DMS53 treated with DMSO at 0.1 percent for 48 hours (cell line): ENCODE data around the gene TNIK.
A peak's percentile ranks its signal among the peaks of the same experiment; 100 is the strongest.

Source experiments
- DNase-seq: peaks from one replicate; lab custom pipeline; 2025; ENCODE audit not compliant: unreplicated experiment; lab: John Stamatoyannopoulos, UW

The TNIK gene

DNA sequence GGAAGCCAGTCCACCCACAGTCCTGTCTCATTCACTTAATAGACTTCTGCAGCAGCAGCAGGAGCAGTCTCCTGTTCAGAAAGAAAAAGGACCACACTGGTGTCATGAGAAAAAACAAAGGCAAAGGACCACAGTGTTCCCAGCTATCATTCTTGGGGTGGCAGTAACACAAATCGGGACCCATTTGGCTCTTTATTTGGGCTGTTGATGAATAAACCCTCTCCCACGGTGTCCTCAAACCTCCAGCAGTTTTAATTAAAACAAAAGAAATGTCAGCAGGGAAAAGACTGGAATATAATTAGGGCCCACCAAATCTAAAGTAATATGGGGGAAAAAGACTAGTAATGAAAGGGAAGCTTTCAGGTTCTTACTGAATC, 223.2 kb downstream of the TNIK start:
- no peak for DNase-seq

- no peak for DNase-seq
Measured at GRCh38 chr3:171236265-171237008, 223.8 kb downstream of the TNIK start.

GRCh38 chr3:171234298-171235010, 225.8 kb downstream of the TNIK start:
- no peak for DNase-seq

DNA sequence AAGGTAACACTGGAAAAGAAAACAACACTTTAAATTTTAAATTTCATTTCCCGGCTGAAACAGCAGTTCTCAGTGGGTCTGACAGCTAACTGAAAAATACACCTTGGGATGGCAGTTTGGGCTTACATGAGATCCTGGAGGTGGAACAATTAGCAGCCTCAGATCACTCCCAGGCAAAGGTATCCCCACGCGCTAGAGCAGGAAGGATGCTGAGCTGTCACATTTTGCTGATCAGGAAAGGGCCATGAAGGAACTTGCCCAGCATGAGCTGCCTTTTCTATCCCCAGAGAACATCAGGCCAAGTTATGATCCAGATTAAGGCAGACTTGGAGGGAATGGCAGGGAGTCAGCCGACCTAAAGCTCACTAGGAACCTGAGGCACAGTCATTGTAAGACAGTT, 228.8 kb downstream of the TNIK start:
- DNase-seq, result no peak

DNA sequence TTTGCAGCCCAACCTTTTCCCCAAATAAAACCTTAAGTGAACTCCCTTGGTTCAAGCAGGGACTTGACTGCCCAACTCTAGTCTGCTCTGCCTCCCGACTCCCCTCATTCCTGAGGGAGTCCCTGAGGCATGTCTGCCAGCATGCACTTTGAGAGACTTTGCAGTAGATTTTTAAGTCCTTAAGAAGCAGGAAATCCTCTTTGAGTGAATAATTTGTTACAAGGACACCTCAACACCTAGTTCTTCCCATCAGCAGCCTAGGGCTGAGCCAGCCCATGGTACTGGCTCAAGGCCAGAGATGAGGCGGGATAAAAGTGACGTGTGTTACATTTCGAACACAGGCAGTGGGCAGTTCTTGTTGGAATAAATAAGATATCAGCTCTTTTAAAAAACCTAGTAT, 229.3 kb downstream of the TNIK start:
- no peak for DNase-seq

DNA sequence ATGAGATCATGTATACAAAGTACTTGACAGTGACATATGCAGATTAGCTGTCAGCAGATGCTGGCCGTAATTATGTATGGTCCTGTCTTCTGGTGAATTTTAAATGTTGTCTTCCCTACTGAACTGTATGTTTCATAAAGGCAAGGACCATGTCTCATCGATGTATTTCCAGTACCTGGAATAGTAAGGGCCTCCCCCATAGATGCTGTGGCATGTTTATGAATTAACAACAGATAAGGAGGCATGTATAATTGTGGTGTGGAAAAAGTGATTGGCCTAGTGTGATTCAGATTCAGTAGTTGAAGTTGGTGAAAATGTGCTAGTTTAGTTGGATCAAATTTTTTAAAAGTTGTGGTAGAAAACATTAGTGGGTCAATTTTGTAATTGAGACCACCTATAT, 231.0 kb downstream of the TNIK start:
- DNase-seq, result no peak

- DNase-seq, result peak; percentile 40
Measured at GRCh38 chr3:171228240-171228639, 232.0 kb downstream of the TNIK start.

DNA sequence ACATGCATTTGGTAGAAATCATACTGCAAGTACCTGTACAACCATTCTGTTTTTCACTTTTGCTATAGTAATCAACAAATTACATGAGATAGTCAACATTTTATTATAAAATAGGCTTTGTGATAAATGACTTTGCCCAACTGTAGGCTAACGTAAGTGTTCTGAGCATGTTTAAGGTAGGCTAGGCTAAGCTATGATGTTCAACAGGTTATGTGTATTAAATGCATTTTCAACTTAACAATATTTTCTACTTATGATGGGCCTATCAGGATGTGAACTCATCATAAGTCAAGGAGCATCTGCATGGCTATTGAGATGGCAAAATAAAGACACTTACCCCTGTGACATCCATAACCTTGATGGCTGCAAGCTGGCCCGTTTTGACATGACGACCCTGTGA, 232.4 kb downstream of the TNIK start:
- DNase-seq, result no peak

GRCh38 chr3:171227359-171227758, 232.8 kb downstream of the TNIK start:
- no peak for DNase-seq

DNA sequence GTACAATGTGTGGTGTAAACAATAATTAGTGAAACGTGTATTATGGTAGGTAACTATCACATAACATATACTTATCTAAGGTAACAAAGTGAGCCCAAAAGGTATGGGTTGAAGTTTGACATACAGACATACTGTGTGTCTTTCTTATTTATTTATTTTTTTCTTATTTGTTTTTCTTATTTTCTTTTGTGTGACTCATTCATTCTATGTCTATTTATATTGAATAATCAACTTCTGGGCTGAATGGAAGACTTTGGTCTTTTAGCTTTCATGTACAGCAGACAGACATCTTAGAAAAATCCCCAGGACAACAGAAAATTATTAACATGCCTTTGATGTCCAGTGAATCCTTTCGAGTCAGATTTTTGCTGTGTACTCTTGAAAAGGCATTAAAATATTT, 233.4 kb downstream of the TNIK start:
- DNase-seq, result peak; percentile 18

GRCh38 chr3:171225708-171226107, 234.5 kb downstream of the TNIK start:
- no peak for DNase-seq

DNA sequence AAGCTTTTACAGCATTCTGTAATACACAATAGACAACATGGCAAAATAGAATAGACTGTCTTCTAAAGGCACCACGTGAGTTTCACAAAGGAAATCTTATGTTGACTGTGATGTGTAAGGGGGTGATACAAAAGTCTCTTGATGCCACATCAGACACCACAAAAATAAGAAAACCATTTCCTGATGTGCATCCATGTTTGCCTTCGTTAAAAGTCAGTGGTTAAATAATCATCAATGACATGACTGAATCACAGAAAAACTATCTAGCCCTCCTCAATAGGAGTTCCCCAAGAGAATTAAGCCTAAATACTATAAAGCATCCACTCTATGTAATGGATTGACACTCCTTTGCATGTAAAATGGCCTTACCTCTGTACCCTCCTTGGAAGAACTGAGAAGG, 235.0 kb downstream of the TNIK start:
- DNase-seq, result no peak

- DNase-seq, result no peak
Measured at GRCh38 chr3:171223396-171223795, 236.8 kb downstream of the TNIK start.

DNA sequence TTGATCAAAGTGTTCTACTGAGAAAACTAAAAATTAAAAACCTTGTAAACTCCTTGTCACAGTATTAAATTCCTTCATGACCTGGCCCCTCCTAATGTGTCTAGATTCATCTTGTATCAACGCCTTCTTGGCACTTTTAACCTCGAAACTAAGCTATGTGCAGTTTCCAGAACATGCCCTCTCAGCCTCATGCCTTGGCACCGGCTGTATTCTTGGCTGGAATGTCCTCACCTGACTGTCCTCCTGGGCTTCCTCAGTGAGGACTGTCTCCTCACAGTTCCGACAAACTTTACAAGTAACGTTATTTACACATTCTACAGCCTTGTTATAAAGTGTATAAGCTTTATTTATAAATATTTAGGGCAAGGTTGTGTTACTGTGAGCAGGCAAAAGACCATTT, 237.2 kb downstream of the TNIK start:
- DNase-seq, result no peak

- DNase-seq, result no peak
Measured at GRCh38 chr3:171221597-171221996, 238.6 kb downstream of the TNIK start.

- DNase-seq, result no peak
Measured at GRCh38 chr3:171221104-171221503, 239.1 kb downstream of the TNIK start.

DNA sequence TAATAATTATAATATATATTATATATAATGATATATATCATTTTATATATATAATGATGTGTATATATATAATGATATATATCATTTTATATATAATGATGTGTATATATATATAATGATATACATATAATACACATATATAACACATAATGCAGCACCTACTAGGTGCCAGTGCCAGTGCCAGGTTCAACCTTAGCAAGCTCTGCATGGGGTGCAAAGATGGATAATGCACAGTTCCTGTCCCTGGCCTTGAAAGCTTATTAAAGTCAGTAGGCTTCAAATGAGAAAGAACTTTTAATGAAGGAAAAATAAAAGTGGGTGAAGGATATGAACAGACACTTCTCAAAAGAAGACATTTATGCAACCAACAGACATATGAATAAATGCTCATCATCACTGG, 240.9 kb downstream of the TNIK start:
- no peak for DNase-seq

- no peak for DNase-seq
Measured at GRCh38 chr3:171218069-171218468, 242.1 kb downstream of the TNIK start.

GRCh38 chr3:171213907-171214306, 246.3 kb downstream of the TNIK start:
- no peak for DNase-seq

GRCh38 chr3:171213178-171213577, 247.0 kb downstream of the TNIK start:
- DNase-seq, result no peak

- DNase-seq, result no peak
Measured at GRCh38 chr3:171212648-171213047, 247.6 kb downstream of the TNIK start.

- peak; percentile 8 for DNase-seq
Measured at GRCh38 chr3:171206283-171206682, 253.9 kb downstream of the TNIK start.

DNA sequence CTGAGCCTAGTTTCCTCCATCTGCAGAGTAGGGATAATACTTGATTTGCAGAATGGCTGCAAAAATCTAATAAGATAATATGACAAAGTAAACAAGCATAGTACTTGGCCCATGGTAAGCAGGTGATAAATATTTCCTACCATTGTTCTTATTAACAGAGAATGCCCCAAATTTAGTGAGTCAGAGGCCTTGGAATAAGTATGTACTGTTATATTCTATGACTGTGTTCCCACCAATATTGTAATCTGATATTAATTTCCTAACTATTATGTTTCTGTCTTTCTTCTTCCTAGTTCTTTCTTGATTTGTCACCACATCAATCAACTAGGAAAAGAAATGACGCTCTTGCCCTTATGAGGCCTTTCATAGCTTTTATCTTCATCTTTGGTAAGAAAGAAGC, 255.3 kb downstream of the TNIK start:
- DNase-seq, result no peak
